Ovary (tissue), 9 donors: ENCODE results near the gene RAB3A. TPM values are rescaled to one million over a fixed set of nuclear protein-coding genes. Genes with fewer than 3 reads are reported as not detected.

ENCODE experiments used
- DNase-seq, 5 donors: peaks; one replicate each; pipeline ENCODE4 v3.0.0-alpha.2; 2019 to 2020
- H3K27ac ChIP-seq, 2 donors: fragments of 200-600 bp; one replicate each; pipeline versions ENCODE4 v1.5.1 to v1.8.0; 2019 to 2022
- H3K27me3 ChIP-seq: fragments of 200-600 bp; one replicate; pipeline ENCODE4 v1.8.0; 2022
- H3K36me3 ChIP-seq: fragments of 200-600 bp; sonication (generic); one replicate; pipeline ENCODE4 v1.5.1; 2019
- H3K4me1 ChIP-seq: one replicate; pipeline ENCODE4 v1.8.1; 2013; ENCODE audit warnings: mild to moderate bottlenecking, moderate library complexity; ENCODE audit not compliant: insufficient read depth
- H3K4me3 ChIP-seq: fragments of 200-600 bp; sonication (generic); one replicate; pipeline ENCODE4 v1.5.1; 2017
- H3K9me3 ChIP-seq, 2 donors: fragments of 200-600 bp in 1 of 2; sonication (generic) in 1 of 2; one replicate each; pipeline versions ENCODE4 v1.5.1 to v1.8.1; 2013 to 2019; ENCODE audit warnings: mild to moderate bottlenecking in 1 of 2, moderate library complexity in 1 of 2
- CTCF ChIP-seq, 3 donors: fragments of 450-650 bp in 2 of 3; fragments of 200-600 bp in 1 of 3; IDR thresholded peaks; one replicate each; pipeline versions ENCODE4 v1.5.1 to v1.8.0; 2016 to 2022; ENCODE audit warnings: antibody characterized with exemption in 3 of 3, mild to moderate bottlenecking in 1 of 3
- EP300 ChIP-seq: sonication (generic); formaldehyde crosslinking; IDR thresholded peaks from one replicate; pipeline ENCODE4 v1.6.1; 2017; ENCODE audit warnings: antibody characterized with exemption
- POLR2A ChIP-seq: fragments of 450-650 bp; IDR thresholded peaks from one replicate; pipeline ENCODE4 v1.6.1; 2017; ENCODE audit warnings: antibody characterized with exemption, mild to moderate bottlenecking, moderate library complexity
- WGBS, 3 donors: extraction: QIAGEN DNeasy Blood & Tissue Kit in 1 of 3; methylation state at CpG; one replicate each; pipeline versions ENCODE4 v1.1.5 to v1.1.7; 2013 to 2017; 5-methylcytosine and 5-hydroxymethylcytosine counted together
- intact Hi-C, 4 donors: fragments of 100-400 bp; cut with DNase I; formaldehyde crosslinking; loops; one replicate each; pipeline versions ENCODE4 v1.11.0 to v1.15.1; 2022 to 2023
- polyA plus RNA-seq, 2 donors: library from polyadenylated mRNA; stranded (reverse); fragments of 200-250 nt in 1 of 2; fragments of 350-450 nt in 1 of 2; fragmentation: Illumina TruSeq in 1 of 2; extraction: RNeasy Lipid Tissue Mini Kit (QIAGEN cat#74804) in 1 of 2; gene quantifications; one replicate each; pipeline ENCODE4 v1.2.3, GENCODE V29; 2013 to 2014
- total RNA-seq, 7 donors: library from RNA; depleted of rRNA in 2 of 7; stranded (reverse); fragments of >200 nt in 2 of 7; fragmentation: NEBNext Ultra II Directional in 3 of 7; extraction: Animal tissue kit (Norgen Biotek cat#: 25700) in 3 of 7; gene quantifications; one replicate each; pipeline versions ENCODE4 v1.1.0 to v1.2.4, GENCODE V29; 2016 to 2023
- donor health status: DM: no; HTN: no; CAD: no; lungs with moderate emphysema.
- donor health status: DM: no; HTN: no; CAD: no.
- donor health status: Bipolar disorder and iron deficiency.
- donor health status: DM: yes; HTN: yes; CAD: no.
- donor health status: DM: no; HTN: no; CAD: no.
- donor health status: DM: yes; HTN: yes; CAD: no.

Gene RAB3A
- total and polyA plus RNA-seq, 9 donors, result 1.9 to 32.9 (median 7.9) TPM

DNA sequence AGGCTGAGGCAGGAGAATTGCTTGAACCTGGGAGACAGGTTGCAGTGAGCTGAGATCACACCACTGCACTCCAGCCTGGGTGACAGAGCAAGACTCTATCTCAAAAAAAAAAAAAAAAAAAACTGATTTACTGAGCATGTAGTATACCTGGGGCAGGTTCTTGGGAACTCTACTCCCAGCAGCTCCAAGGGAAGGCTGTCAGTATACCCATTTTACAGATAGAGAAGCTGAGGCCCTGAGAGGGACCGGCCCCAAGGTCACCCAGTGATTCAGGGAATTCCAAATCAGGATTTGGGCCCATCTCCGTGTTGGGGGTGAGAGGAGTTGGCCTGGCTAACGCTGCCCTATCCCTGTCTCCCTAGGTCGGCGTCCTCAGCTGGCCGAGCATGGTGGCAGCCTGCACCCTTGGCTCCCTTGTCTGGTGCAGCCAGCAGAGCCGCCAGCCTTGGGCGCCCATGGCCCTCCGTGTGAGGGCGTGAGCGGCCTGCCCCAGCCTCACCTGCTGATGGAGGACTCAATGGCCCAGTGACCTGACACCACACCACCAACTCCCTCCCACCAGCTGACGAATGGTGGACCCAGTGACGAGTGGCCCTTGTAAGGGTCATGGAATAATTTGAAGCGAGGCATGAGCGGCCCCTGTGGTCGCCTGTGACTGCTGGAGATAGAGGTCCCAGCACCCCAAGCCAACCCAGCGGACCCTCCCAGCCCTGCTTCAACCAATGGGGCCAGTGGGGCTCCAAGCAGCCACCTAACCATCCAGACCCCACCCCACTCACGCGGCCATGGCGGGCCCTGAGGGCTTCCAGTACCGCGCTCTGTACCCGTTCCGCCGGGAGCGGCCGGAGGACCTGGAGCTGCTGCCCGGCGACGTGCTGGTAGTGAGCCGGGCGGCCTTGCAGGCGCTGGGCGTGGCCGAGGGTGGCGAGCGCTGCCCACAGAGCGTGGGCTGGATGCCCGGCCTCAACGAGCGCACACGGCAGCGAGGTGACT, 48.5 kb downstream of the RAB3A start:
- Histone ChIP-seq H3K27me3 (no peaks in the 10 kb centered on the region), H3K4me1 (peaks cover 18% of the 10 kb centered on the region), H3K27ac (peak overlapping the region in 1 of 2 donors; percentile 1), H3K36me3 (no peaks in the 10 kb centered on the region), H3K4me3 (no peak overlapping the region), H3K9me3 (no peaks in the 10 kb centered on the region)
- intact Hi-C loops, result loop anchor here in 1 of 4 donors (10.0 kb wide), 1 partner anchor 69 kb away; the partner anchor contains the start of gene PDE4C
- peak in 1 of 5 donors; percentile 55 for DNase-seq
- TF ChIP-seq POLR2A, result no peak
- TF ChIP-seq EP300, result no peak
- TF ChIP-seq CTCF (IDR thresholded peaks at IDR 0.05), result no peak
- 92 to 94% (median 93%) methylated on average over 41 to 43 of the region's 43 CpGs for WGBS, 3 donors

DNA sequence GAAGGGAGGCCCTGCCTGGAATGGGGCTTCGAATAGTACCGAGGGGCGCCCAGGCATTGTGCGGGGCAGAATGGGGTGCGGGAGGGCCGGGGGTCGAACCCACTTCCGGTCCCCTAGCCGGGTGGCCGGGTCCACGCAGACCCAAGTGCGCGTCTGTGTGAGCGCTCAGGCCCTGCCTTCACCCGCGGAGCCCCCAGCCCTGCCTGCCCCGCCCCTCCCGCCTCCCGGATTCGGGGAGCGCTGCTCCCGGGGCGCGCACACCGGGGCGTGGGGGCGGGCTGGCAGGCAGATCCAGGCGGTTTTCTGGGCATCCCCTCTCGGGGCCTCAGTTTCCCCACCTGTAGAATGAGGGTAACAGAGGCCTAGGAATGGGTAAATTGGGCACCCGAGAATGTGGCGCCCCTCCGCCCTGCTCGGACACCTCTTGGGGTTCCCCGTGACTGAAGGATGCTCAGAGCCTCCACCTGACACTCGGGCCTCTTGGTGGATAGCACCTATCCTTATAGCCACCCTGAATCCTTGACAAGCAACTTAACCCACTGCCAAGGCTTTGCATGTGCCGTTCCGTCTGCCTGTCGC, 50.2 kb downstream of the RAB3A start:
- Histone ChIP-seq H3K9me3 (no peaks in the 10 kb centered on the region), H3K36me3 (no peaks in the 10 kb centered on the region), H3K27ac (peak overlapping the region; percentile 73 to 79), H3K4me3 (peak overlapping the region; percentile 66), H3K4me1 (peaks cover 18% of the 10 kb centered on the region), H3K27me3 (no peaks in the 10 kb centered on the region)
- intact Hi-C loops, result loop anchor here in 2 of 4 donors (5.0 to 10.0 kb wide), 3 partner anchors 36 to 71 kb away; partner anchors contain the start of gene PDE4C (in 1 of the 2)
- TF ChIP-seq CTCF (IDR thresholded peaks at IDR 0.05) (no peak), EP300 (no peak), POLR2A (no peak)
- 1 to 3% (median 1%) methylated on average over 28 to 38 of the region's 38 CpGs for WGBS, 3 donors
- peak; percentile 52 to 71 (median 66) for DNase-seq

DNA sequence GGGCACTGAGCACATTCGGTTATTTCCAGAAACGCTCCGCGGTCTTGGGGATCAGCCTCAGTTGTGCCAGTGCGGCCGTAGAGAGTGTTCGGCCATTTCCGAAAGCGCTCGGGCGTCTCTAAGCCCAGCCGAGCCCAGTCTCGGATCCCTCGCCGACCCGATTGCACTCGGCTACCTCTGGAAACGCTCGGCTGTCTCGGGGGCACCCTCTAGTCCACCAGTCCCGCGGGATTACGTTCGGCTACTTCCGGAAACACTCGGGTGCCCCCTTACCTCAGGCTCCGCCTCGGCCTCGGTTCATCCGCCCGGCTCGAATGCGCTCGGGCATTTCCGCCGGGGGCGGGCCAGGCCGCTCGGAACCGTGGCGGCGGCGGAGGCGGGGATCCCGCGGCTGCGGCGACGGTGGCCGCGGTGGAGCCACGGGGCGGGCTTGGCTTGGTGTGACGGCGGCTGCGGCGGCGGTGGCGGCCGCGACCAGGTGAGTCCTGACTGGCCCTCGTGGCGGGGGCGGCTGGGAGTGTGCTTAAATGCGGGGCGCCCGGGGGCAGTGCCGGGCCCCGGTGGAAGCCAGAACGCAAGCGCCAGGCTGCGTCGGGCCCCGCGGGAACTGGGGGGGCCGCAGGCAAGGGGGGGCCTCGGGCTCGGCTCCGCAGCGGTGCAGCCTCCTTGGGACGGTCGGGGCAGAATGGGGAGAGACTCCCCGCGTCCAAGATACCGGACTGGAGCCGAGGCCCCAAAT, 50.9 kb downstream of the RAB3A start, which contains the start of gene PIK3R2:
TSS of gene PIK3R2 (plus strand) at position 347 of the 739 bp plus-strand sequence. CDS start 2,717 bp downstream, outside the sequence.
- H3K27ac ChIP-seq, result peak within 1 kb of the TSS; percentile 73 to 79
- peak within 1 kb of the TSS; percentile 66 for H3K4me3 ChIP-seq
- intact Hi-C loops, result loop anchor here in 2 of 4 donors (5.0 to 10.0 kb wide), 3 partner anchors 36 to 72 kb away; partner anchors contain the start of gene PDE4C (in 1 of the 2)
- H3K9me3 ChIP-seq, result no peaks in the 10 kb centered on the region
- 1% methylated on average over 34 to 86 of the region's 86 CpGs for WGBS, 3 donors
- no peaks in the 10 kb centered on the region for H3K27me3 ChIP-seq
- no peak for TF ChIP-seq CTCF (IDR thresholded peaks at IDR 0.05)
- TF ChIP-seq POLR2A, result peak; percentile 49
- no peaks in the 10 kb centered on the region for H3K36me3 ChIP-seq
- H3K4me1 ChIP-seq, result peaks cover 18% of the 10 kb centered on the region
- peak; percentile 100 for DNase-seq

DNA sequence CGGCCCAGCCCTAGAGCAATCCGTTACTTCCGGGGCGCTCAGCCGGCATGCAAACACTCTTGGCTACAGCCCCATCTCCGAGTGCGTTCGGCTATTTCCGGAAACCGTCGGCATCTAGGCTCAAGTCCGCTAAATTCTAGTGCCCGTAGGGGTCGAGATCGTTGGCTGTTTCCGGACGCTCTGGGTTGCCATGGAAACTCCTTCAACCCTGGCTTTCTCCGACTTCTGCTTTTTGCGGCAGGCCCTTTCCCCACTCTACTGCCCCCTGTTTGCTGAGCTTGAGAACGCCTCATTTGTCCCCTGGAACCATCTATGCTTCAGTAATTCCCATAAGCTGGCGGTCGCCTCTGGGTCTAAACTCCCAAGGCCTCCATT, 51.4 kb downstream of the RAB3A start:
- 0% methylated on average over 22 of the region's 22 CpGs for WGBS, 3 donors
- TF ChIP-seq EP300 (no peak), CTCF (IDR thresholded peaks at IDR 0.05) (peak; percentile 22 to 76 (median 74)), POLR2A (peak; percentile 2)
- intact Hi-C loops, result loop anchor here in 2 of 4 donors (5.0 to 10.0 kb wide), 3 partner anchors 35 to 72 kb away; partner anchors contain the start of gene PDE4C (in 1 of the 2)
- Histone ChIP-seq H3K4me1 (peaks cover 18% of the 10 kb centered on the region), H3K9me3 (no peaks in the 10 kb centered on the region), H3K27me3 (no peaks in the 10 kb centered on the region), H3K4me3 (peak overlapping the region; percentile 66), H3K36me3 (no peaks in the 10 kb centered on the region), H3K27ac (peak overlapping the region; percentile 73 to 79)
- peak; percentile 94 to 99 (median 98) for DNase-seq
